ENCODE data around the gene PLCH1.

Gene PLCH1

DNA sequence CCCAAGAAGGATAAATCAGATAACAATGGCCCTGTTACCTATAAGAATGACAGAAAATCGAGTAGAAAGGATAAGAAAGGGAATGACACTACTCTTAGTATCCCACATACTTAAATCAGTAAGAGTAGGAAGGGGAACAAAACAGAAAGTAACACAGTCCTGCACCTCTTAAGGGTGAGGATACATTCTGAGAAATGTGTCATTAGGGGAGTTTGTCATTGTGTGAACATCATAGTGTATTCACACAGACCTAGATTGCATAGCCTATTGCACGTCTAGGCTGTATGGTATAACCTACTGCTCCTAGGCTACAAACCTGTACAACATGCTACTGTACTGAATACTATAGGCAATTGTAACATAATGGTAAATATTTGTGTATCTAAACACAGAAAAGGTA, 142.6 kb downstream of the PLCH1 start:
- no peak for TF ChIP-seq SNAI2 (CRISPR knock-in tag; IDR thresholded peaks at IDR 0.05)
- TF ChIP-seq GLIS3 (CRISPR knock-in tag; IDR thresholded peaks at IDR 0.05) = no peak
- no peak for TF ChIP-seq RARB (CRISPR knock-in tag; IDR thresholded peaks at IDR 0.05)
- no peak for TF ChIP-seq ZC3H10 (CRISPR knock-in tag; IDR thresholded peaks at IDR 0.05)
- no peak for TF ChIP-seq ARNTL (CRISPR knock-in tag; IDR thresholded peaks at IDR 0.05; ENCODE audit: borderline replicate concordance, low read depth)
- TF ChIP-seq ZNF70 (CRISPR knock-in tag; IDR thresholded peaks at IDR 0.05) = no peak
- no peak for TF ChIP-seq ZFP3 (CRISPR knock-in tag; IDR thresholded peaks at IDR 0.05)
- TF ChIP-seq, protein P1, sequence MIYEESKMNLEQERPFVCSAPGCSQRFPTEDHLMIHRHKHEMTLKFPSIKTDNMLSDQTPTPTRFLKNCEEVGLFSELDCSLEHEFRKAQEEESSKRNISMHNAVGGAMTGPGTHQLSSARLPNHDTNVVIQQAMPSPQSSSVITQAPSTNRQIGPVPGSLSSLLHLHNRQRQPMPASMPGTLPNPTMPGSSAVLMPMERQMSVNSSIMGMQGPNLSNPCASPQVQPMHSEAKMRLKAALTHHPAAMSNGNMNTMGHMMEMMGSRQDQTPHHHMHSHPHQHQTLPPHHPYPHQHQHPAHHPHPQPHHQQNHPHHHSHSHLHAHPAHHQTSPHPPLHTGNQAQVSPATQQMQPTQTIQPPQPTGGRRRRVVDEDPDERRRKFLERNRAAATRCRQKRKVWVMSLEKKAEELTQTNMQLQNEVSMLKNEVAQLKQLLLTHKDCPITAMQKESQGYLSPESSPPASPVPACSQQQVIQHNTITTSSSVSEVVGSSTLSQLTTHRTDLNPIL (CRISPR knock-in tag; IDR thresholded peaks at IDR 0.05; ENCODE audit: low read depth) = no peak
- TF ChIP-seq PPARA (CRISPR knock-in tag; IDR thresholded peaks at IDR 0.05; ENCODE audit: borderline replicate concordance) = no peak
- no peak for TF ChIP-seq ZNF565 (CRISPR knock-in tag; conservative IDR thresholded peaks at IDR 0.05; ENCODE audit: low read depth)
- TF ChIP-seq, protein P2, sequence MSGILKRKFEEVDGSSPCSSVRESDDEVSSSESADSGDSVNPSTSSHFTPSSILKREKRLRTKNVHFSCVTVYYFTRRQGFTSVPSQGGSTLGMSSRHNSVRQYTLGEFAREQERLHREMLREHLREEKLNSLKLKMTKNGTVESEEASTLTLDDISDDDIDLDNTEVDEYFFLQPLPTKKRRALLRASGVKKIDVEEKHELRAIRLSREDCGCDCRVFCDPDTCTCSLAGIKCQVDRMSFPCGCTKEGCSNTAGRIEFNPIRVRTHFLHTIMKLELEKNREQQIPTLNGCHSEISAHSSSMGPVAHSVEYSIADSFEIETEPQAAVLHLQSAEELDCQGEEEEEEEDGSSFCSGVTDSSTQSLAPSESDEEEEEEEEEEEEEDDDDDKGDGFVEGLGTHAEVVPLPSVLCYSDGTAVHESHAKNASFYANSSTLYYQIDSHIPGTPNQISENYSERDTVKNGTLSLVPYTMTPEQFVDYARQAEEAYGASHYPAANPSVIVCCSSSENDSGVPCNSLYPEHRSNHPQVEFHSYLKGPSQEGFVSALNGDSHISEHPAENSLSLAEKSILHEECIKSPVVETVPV (CRISPR knock-in tag; IDR thresholded peaks at IDR 0.05) = no peak
- no peak for ATAC-seq

DNA sequence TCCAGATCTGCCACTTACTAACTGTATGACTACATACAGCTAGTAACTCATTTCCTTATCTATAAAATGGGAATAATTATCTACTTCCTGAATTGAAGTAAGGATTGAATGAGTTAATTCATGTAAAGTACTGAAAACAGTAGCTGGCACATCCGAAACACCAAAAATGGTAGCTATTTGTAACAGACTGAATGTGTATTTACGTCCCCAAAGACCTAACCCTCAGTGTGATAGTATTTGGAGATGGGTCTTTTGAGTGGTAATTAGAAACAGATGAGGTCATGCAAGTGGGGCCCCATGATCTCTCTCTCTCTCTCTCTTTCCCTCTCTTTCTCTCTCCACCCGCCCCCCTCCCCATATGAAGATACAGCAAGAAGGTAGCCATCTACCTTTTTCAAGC, 146.2 kb downstream of the PLCH1 start:
- ATAC-seq = no peak
- TF ChIP-seq SNAI2 (CRISPR knock-in tag; IDR thresholded peaks at IDR 0.05) = no peak
- no peak for TF ChIP-seq PPARA (CRISPR knock-in tag; IDR thresholded peaks at IDR 0.05; ENCODE audit: borderline replicate concordance)
- no peak for TF ChIP-seq ZFP3 (CRISPR knock-in tag; IDR thresholded peaks at IDR 0.05)
- TF ChIP-seq ZFP30 (CRISPR knock-in tag; IDR thresholded peaks at IDR 0.05) = no peak
- TF ChIP-seq ZNF565 (CRISPR knock-in tag; conservative IDR thresholded peaks at IDR 0.05; ENCODE audit: low read depth) = no peak
- TF ChIP-seq, protein P3, sequence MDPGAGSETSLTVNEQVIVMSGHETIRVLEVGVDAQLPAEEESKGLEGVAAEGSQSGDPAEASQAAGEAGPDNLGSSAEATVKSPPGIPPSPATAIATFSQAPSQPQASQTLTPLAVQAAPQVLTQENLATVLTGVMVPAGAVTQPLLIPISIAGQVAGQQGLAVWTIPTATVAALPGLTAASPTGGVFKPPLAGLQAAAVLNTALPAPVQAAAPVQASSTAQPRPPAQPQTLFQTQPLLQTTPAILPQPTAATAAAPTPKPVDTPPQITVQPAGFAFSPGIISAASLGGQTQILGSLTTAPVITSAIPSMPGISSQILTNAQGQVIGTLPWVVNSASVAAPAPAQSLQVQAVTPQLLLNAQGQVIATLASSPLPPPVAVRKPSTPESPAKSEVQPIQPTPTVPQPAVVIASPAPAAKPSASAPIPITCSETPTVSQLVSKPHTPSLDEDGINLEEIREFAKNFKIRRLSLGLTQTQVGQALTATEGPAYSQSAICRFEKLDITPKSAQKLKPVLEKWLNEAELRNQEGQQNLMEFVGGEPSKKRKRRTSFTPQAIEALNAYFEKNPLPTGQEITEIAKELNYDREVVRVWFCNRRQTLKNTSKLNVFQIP (CRISPR knock-in tag; IDR thresholded peaks at IDR 0.05; ENCODE audit: borderline replicate concordance, low read depth) = no peak
- no peak for TF ChIP-seq TOX (CRISPR knock-in tag; IDR thresholded peaks at IDR 0.05; ENCODE audit: borderline replicate concordance)

DNA sequence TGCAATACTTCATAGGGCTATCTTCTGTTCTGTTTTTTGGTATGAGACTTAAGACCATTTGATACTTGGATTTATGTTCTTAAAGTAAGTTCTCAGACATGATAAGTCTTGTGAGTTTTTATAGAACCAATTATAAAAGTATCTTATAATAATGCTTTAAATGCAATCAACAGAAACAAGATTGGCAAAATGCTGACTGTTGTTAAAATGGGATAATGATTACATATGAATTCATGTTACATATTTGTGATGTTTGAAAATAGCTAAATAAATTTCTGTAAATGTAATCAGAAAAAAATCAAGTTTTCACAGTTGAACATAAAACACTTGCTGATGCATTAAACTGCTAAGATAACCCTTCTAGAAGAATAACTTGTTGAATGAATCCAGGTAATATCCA, 148.3 kb downstream of the PLCH1 start:
- no peak for ATAC-seq
- TF ChIP-seq GLIS3 (CRISPR knock-in tag; IDR thresholded peaks at IDR 0.05) = no peak
- no peak for TF ChIP-seq ZNF8 (CRISPR knock-in tag; IDR thresholded peaks at IDR 0.05)
- TF ChIP-seq ZFP3 (CRISPR knock-in tag; IDR thresholded peaks at IDR 0.05) = no peak
- TF ChIP-seq, protein P4, sequence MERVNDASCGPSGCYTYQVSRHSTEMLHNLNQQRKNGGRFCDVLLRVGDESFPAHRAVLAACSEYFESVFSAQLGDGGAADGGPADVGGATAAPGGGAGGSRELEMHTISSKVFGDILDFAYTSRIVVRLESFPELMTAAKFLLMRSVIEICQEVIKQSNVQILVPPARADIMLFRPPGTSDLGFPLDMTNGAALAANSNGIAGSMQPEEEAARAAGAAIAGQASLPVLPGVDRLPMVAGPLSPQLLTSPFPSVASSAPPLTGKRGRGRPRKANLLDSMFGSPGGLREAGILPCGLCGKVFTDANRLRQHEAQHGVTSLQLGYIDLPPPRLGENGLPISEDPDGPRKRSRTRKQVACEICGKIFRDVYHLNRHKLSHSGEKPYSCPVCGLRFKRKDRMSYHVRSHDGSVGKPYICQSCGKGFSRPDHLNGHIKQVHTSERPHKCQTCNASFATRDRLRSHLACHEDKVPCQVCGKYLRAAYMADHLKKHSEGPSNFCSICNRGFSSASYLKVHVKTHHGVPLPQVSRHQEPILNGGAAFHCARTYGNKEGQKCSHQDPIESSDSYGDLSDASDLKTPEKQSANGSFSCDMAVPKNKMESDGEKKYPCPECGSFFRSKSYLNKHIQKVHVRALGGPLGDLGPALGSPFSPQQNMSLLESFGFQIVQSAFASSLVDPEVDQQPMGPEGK (CRISPR knock-in tag; IDR thresholded peaks at IDR 0.05; ENCODE audit: borderline replicate concordance) = no peak
- TF ChIP-seq ZFP30 (CRISPR knock-in tag; IDR thresholded peaks at IDR 0.05) = no peak
- no peak for TF ChIP-seq OSR1 (CRISPR knock-in tag; IDR thresholded peaks at IDR 0.05)
- TF ChIP-seq BACH2 (CRISPR knock-in tag; IDR thresholded peaks at IDR 0.05; ENCODE audit: borderline replicate concordance) = no peak
- TF ChIP-seq ESRRG (CRISPR knock-in tag; IDR thresholded peaks at IDR 0.05) = no peak
- TF ChIP-seq ZNF565 (CRISPR knock-in tag; conservative IDR thresholded peaks at IDR 0.05; ENCODE audit: low read depth) = no peak

DNA sequence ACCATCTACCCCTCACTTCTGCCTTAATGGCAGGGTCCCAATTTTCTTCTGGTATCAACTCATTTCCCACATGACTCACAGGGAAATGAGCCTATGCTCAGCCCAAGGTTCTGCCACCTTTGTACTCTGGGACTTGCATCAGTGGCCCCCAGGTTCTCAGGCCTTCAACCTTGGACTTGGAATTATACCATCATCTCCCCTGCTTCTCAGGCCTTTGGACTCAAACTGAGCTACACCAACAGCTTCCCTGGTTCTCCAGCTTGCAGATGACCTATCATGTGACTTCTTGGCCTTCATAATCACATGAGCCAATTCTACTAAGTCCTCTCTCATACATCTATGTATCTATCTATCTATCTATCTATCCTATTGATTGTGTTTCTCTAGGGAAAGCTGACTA, 149.5 kb downstream of the PLCH1 start:
- TF ChIP-seq, protein P3 (CRISPR knock-in tag; IDR thresholded peaks at IDR 0.05; ENCODE audit: borderline replicate concordance, low read depth) = no peak
- TF ChIP-seq ZNF8 (CRISPR knock-in tag; IDR thresholded peaks at IDR 0.05) (no peak), TOX (CRISPR knock-in tag; IDR thresholded peaks at IDR 0.05; ENCODE audit: borderline replicate concordance) (no peak), BACH2 (CRISPR knock-in tag; IDR thresholded peaks at IDR 0.05; ENCODE audit: borderline replicate concordance) (no peak), CSDC2 (CRISPR knock-in tag; IDR thresholded peaks at IDR 0.05) (no peak), OSR1 (CRISPR knock-in tag; IDR thresholded peaks at IDR 0.05) (no peak), ARNTL (CRISPR knock-in tag; IDR thresholded peaks at IDR 0.05; ENCODE audit: borderline replicate concordance, low read depth) (no peak), TCF4 (CRISPR knock-in tag; IDR thresholded peaks at IDR 0.05; ENCODE audit: borderline replicate concordance) (no peak), ZNF565 (CRISPR knock-in tag; conservative IDR thresholded peaks at IDR 0.05; ENCODE audit: low read depth) (no peak), GLIS3 (CRISPR knock-in tag; IDR thresholded peaks at IDR 0.05) (no peak), ZFP30 (CRISPR knock-in tag; IDR thresholded peaks at IDR 0.05) (no peak)
- TF ChIP-seq, protein P5, sequence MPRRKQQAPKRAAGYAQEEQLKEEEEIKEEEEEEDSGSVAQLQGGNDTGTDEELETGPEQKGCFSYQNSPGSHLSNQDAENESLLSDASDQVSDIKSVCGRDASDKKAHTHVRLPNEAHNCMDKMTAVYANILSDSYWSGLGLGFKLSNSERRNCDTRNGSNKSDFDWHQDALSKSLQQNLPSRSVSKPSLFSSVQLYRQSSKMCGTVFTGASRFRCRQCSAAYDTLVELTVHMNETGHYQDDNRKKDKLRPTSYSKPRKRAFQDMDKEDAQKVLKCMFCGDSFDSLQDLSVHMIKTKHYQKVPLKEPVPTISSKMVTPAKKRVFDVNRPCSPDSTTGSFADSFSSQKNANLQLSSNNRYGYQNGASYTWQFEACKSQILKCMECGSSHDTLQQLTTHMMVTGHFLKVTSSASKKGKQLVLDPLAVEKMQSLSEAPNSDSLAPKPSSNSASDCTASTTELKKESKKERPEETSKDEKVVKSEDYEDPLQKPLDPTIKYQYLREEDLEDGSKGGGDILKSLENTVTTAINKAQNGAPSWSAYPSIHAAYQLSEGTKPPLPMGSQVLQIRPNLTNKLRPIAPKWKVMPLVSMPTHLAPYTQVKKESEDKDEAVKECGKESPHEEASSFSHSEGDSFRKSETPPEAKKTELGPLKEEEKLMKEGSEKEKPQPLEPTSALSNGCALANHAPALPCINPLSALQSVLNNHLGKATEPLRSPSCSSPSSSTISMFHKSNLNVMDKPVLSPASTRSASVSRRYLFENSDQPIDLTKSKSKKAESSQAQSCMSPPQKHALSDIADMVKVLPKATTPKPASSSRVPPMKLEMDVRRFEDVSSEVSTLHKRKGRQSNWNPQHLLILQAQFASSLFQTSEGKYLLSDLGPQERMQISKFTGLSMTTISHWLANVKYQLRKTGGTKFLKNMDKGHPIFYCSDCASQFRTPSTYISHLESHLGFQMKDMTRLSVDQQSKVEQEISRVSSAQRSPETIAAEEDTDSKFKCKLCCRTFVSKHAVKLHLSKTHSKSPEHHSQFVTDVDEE (CRISPR knock-in tag; IDR thresholded peaks at IDR 0.05) = no peak
- no peak for ATAC-seq
